Mucosa of descending colon (tissue), 3 donors: ENCODE results near the gene SH2D6. TPM values are rescaled to one million over a fixed set of nuclear protein-coding genes. Genes with fewer than 3 reads are reported as not detected.

Experiments used
- ATAC-seq: fragments of 200-7000 bp; cut with Tn5 transposase; one replicate; pipeline ENCODE4 v1.9.1; 2020; ENCODE audit warnings: mild to moderate bottlenecking, moderate library complexity
- DNase-seq, 3 donors: peaks; one replicate each; pipeline ENCODE4 v3.0.0-alpha.2; 2020
- H3K36me3 ChIP-seq: fragments of 200-600 bp; one replicate; pipeline ENCODE4 v1.8.0; 2021; ENCODE audit warnings: low read depth, mild to moderate bottlenecking
- H3K4me1 ChIP-seq: fragments of 200-600 bp; one replicate; pipeline ENCODE4 v1.8.0; 2021; ENCODE audit warnings: low read depth, mild to moderate bottlenecking
- H3K4me3 ChIP-seq: fragments of 200-600 bp; one replicate; pipeline ENCODE4 v1.8.0; 2021; ENCODE audit warnings: mild to moderate bottlenecking
- H3K9me3 ChIP-seq: fragments of 200-600 bp; one replicate; pipeline ENCODE4 v1.8.0; 2021; ENCODE audit warnings: mild to moderate bottlenecking
- CTCF ChIP-seq: fragments of 200-600 bp; IDR thresholded peaks from one replicate; pipeline ENCODE4 v1.8.0; 2022; ENCODE audit warnings: antibody characterized with exemption, mild to moderate bottlenecking
- intact Hi-C, 2 donors: fragments of 100-400 bp; cut with DNase I in 1 of 2; cut with micrococcal nuclease in 1 of 2; formaldehyde crosslinking; loops; one replicate each; pipeline versions ENCODE4 v1.11.0 to v1.11.1; 2022; cut with DNase I, micrococcal nuclease
- total RNA-seq, 3 donors: library from RNA; stranded (reverse); fragmentation: NEBNext Ultra II Directional in 2 of 3; extraction: Animal tissue kit (Norgen Biotek cat#: 25700) in 2 of 3; gene quantifications; one replicate each; pipeline versions ENCODE4 v1.2.1 to v1.2.4, GENCODE V29; 2021 to 2023
- donor health status: DM: no; HTN: no; CAD: no; lungs with moderate emphysema.
- donor health status: DM: no; HTN: no; CAD: no.
- donor health status: DM: no; HTN: yes; CAD: no.

Gene SH2D6
- total RNA-seq, 3 donors from 2014 or later = 6.7 to 13.1 (median 8.6) TPM

- Histone ChIP-seq H3K36me3 (no peaks in the 10 kb centered on the region), H3K9me3 (no peaks in the 10 kb centered on the region), H3K4me1 (peaks cover 6% of the 10 kb centered on the region), H3K4me3 (no peak overlapping the region)
- TF ChIP-seq CTCF = no peak
- no peak for DNase-seq
- no peak for ATAC-seq
- intact Hi-C loops = no loop called here
Observed at GRCh38 chr2:85394976-85395375, 23.5 kb upstream of the SH2D6 start.

GRCh38 chr2:85395912-85396475 is 22.5 kb upstream of the SH2D6 start:
- Histone ChIP-seq H3K4me1 (peaks cover 6% of the 10 kb centered on the region), H3K4me3 (no peak overlapping the region), H3K9me3 (no peaks in the 10 kb centered on the region), H3K36me3 (no peaks in the 10 kb centered on the region)
- ATAC-seq (no peak), DNase-seq (no peak)
- intact Hi-C loops = no loop called here
- no peak for TF ChIP-seq CTCF

- no peak overlapping the region for H3K4me3 ChIP-seq
- TF ChIP-seq CTCF = no peak
- DNase-seq = no peak
- H3K36me3 ChIP-seq = no peaks in the 10 kb centered on the region
- intact Hi-C loops = no loop called here
- H3K4me1 ChIP-seq = peaks cover 6% of the 10 kb centered on the region
- no peak for ATAC-seq
- no peaks in the 10 kb centered on the region for H3K9me3 ChIP-seq
Observed at GRCh38 chr2:85396531-85397470, 21.7 kb upstream of the SH2D6 start.

- DNase-seq = no peak
- Histone ChIP-seq H3K4me1 (no peaks in the 10 kb centered on the region), H3K9me3 (no peaks in the 10 kb centered on the region), H3K4me3 (no peak overlapping the region), H3K36me3 (no peaks in the 10 kb centered on the region)
- no peak for TF ChIP-seq CTCF
- no peak for ATAC-seq
- intact Hi-C loops = no loop called here
Observed at GRCh38 chr2:85397925-85398331, 20.6 kb upstream of the SH2D6 start.

- H3K4me3 ChIP-seq = no peak overlapping the region
- no peaks in the 10 kb centered on the region for H3K4me1 ChIP-seq
- intact Hi-C loops = no loop called here
- no peaks in the 10 kb centered on the region for H3K36me3 ChIP-seq
- ATAC-seq (no peak), DNase-seq (no peak)
- TF ChIP-seq CTCF = no peak
- H3K9me3 ChIP-seq = no peaks in the 10 kb centered on the region
Observed at GRCh38 chr2:85398426-85399182, 19.9 kb upstream of the SH2D6 start.
